GM23338 (cell line): ENCODE measurements around the gene ZNF891. TPM values are rescaled to one million over a fixed set of nuclear protein-coding genes. Genes with fewer than 3 reads are reported as not detected.

ENCODE experiments used
- ATAC-seq: fragments of 200-7000 bp; cut with Tn5 transposase; 3 replicates; pipeline ENCODE4 v1.9.1; 2020
- DNase-seq: peaks from one replicate; pipeline ENCODE4 v3.0.0-alpha.2; 2015; ENCODE audit warnings: low spot score
- H2AFZ ChIP-seq: fragments of 200-600 bp; sonication (generic); 2 replicates; pipeline ENCODE4 v1.8.0; 2016; ENCODE audit warnings: antibody characterized with exemption, mild to moderate bottlenecking, moderate library complexity
- H3F3A ChIP-seq: fragments of 200-600 bp; sonication (generic); replicated peaks from 2 replicates; pipeline ENCODE4 v1.8.0; 2017; ENCODE audit warnings: antibody characterized with exemption, mixed run types, low read depth
- H3K27ac ChIP-seq: fragments of 200-600 bp; sonication (generic); 2 replicates; pipeline ENCODE4 v1.6.1; 2016; ENCODE audit warnings: low read depth
- H3K27me3 ChIP-seq: fragments of 200-600 bp; sonication (generic); 2 replicates; pipeline ENCODE4 v1.8.0; 2016; ENCODE audit warnings: mild to moderate bottlenecking, mixed run types, moderate library complexity; ENCODE audit not compliant: insufficient read depth
- H3K36me3 ChIP-seq: fragments of 200-600 bp; sonication (generic); 2 replicates; pipeline ENCODE4 v1.8.0; 2016; ENCODE audit warnings: mild to moderate bottlenecking; ENCODE audit not compliant: insufficient read depth
- H3K4me1 ChIP-seq: fragments of 200-600 bp; sonication (generic); 2 replicates; pipeline ENCODE4 v1.8.0; 2016; ENCODE audit warnings: mild to moderate bottlenecking, moderate library complexity; ENCODE audit not compliant: insufficient read depth
- H3K4me2 ChIP-seq: fragments of 200-600 bp; sonication (generic); 2 replicates; pipeline ENCODE4 v1.7.1; 2017; ENCODE audit warnings: mixed run types
- H3K4me3 ChIP-seq: fragments of 200-600 bp; sonication (generic); 2 replicates; pipeline ENCODE4 v1.6.1; 2016; ENCODE audit warnings: mixed run types
- H3K79me2 ChIP-seq: fragments of 200-600 bp; sonication (generic); replicated peaks from 2 replicates; pipeline ENCODE4 v1.8.0; 2017; ENCODE audit warnings: mild to moderate bottlenecking; ENCODE audit not compliant: insufficient read depth
- H3K9me2 ChIP-seq: fragments of 200-600 bp; sonication (generic); 2 replicates; pipeline ENCODE4 v1.8.0; 2017; ENCODE audit not compliant: insufficient read depth
- H4K20me1 ChIP-seq: fragments of 200-600 bp; sonication (generic); replicated peaks from 2 replicates; pipeline ENCODE4 v1.8.0; 2017; ENCODE audit warnings: mild to moderate bottlenecking; ENCODE audit not compliant: insufficient read depth
- H3K27ac Mint-ChIP-seq: 2 replicates; pipeline ENCODE4 v1.8.0; 2020; ENCODE audit warnings: inconsistent platforms, mild to moderate bottlenecking, moderate library complexity, mixed read lengths
- H3K27me3 Mint-ChIP-seq: 3 replicates; pipeline ENCODE4 v1.8.0; 2022; ENCODE audit warnings: low read depth, mild to moderate bottlenecking, moderate library complexity, mixed read lengths, inconsistent platforms; ENCODE audit not compliant: insufficient read depth, poor library complexity
- H3K36me3 Mint-ChIP-seq: 3 replicates; pipeline ENCODE4 v1.8.0; 2021; ENCODE audit warnings: low read depth, mild to moderate bottlenecking, inconsistent platforms, moderate library complexity, mixed read lengths
- H3K4me1 Mint-ChIP-seq: 3 replicates; pipeline ENCODE4 v1.8.0; 2020; ENCODE audit warnings: mild to moderate bottlenecking, inconsistent platforms, mixed read lengths
- H3K4me3 Mint-ChIP-seq: 3 replicates; pipeline ENCODE4 v1.8.0; 2021; ENCODE audit warnings: moderate library complexity, mild to moderate bottlenecking, inconsistent platforms, mixed read lengths
- H3K9me3 Mint-ChIP-seq: 3 replicates; pipeline ENCODE4 v1.8.0; 2020; ENCODE audit warnings: moderate library complexity, mild to moderate bottlenecking, inconsistent platforms, mixed read lengths
- CREB1 ChIP-seq: fragments of 250-450 bp; sonication (Bioruptor Pico); IDR thresholded peaks from 2 replicates; pipeline ENCODE4 v1.5.0; 2020; ENCODE audit warnings: low read depth, mild to moderate bottlenecking, moderate library complexity
- CTCF ChIP-seq, 2 experiments: fragments of 200-600 bp in 1 of 2; sonication (generic) in 1 of 2; conservative IDR thresholded peaks; 2 replicates each; pipeline versions ENCODE4 v1.5.1 to v1.6.1; 2016 to 2017; ENCODE audit warnings: antibody characterized with exemption in 2 of 2, low read depth in 2 of 2, mild to moderate bottlenecking in 2 of 2, moderate library complexity in 1 of 2
- ETS1 ChIP-seq: IDR thresholded peaks from 2 replicates; pipeline ENCODE4 v1.6.1; 2016; ENCODE audit warnings: antibody characterized with exemption
- EZH2 ChIP-seq: fragments of 200-600 bp; sonication (generic); IDR thresholded peaks from one replicate; pipeline ENCODE4 v1.8.0; 2017; ENCODE audit warnings: antibody characterized with exemption, mild to moderate bottlenecking, low read depth; ENCODE audit not compliant: unreplicated experiment
- EZH2phosphoT487 ChIP-seq: fragments of 200-600 bp; sonication (generic); IDR thresholded peaks from one replicate; pipeline ENCODE4 v1.8.1; 2018; ENCODE audit warnings: antibody characterized with exemption; ENCODE audit not compliant: unreplicated experiment
- JUNB ChIP-seq: IDR thresholded peaks from one replicate; pipeline ENCODE4 v1.6.1; 2016; ENCODE audit warnings: antibody characterized with exemption; ENCODE audit not compliant: unreplicated experiment
- NANOG ChIP-seq: IDR thresholded peaks from 2 replicates; pipeline ENCODE4 v1.6.1; 2016; ENCODE audit warnings: antibody characterized with exemption, borderline replicate concordance
- POLR2AphosphoS5 ChIP-seq: IDR thresholded peaks from 2 replicates; pipeline ENCODE4 v1.6.1; 2016; ENCODE audit warnings: antibody characterized with exemption, low read depth
- REST ChIP-seq: IDR thresholded peaks from one replicate; pipeline ENCODE4 v1.6.1; 2018; ENCODE audit warnings: antibody characterized with exemption; ENCODE audit not compliant: unreplicated experiment
- STAT1 ChIP-seq: IDR thresholded peaks from one replicate; pipeline ENCODE4 v1.6.1; 2016; ENCODE audit warnings: antibody characterized with exemption; ENCODE audit not compliant: unreplicated experiment
- ZNF114 ChIP-seq: fragments of 250-450 bp; sonication (Bioruptor Pico); IDR thresholded peaks from 2 replicates; pipeline ENCODE4 v1.5.0; 2020; ENCODE audit warnings: mild to moderate bottlenecking, moderate library complexity
- ZNF331 ChIP-seq: fragments of 250-450 bp; sonication (Bioruptor Pico); IDR thresholded peaks from 2 replicates; pipeline ENCODE4 v1.5.0; 2020; ENCODE audit warnings: low read depth, mild to moderate bottlenecking, moderate library complexity
- ZNF462 ChIP-seq: fragments of 250-450 bp; sonication (Bioruptor Pico); IDR thresholded peaks from 2 replicates; pipeline ENCODE4 v1.5.0; 2020; ENCODE audit warnings: mild to moderate bottlenecking, moderate library complexity
- polyA plus RNA-seq: library from polyadenylated mRNA; unstranded; fragments of >200 nt; fragmentation: Nextera tagmentation; extraction: Ambion mirVana; gene quantifications from 2 replicates; pipeline ENCODE4 v1.2.1, GENCODE V29; 2016
- total RNA-seq: library from RNA; depleted of rRNA; stranded (reverse); fragments of >200 nt; shearing (Covaris generic); gene quantifications from 2 replicates; pipeline ENCODE4 v1.2.3, GENCODE V29; 2014

Gene ZNF891
- total and polyA plus RNA-seq, 2 experiments from 2014 or later: 1.8 to 5.4 TPM

GRCh38 chr12:133108150-133108549, 21.9 kb downstream of the ZNF891 start:
- H3K79me2 ChIP-seq: peaks cover 15% of the 10 kb centered on the region; the same call in 1 of the 2 replicates
- H4K20me1 ChIP-seq: no peaks in the 10 kb centered on the region
- H3F3A ChIP-seq: no peaks in the 10 kb centered on the region
- DNase-seq: no peak
- H3K4me3 ChIP-seq: no peak overlapping the region
- no peak overlapping the region for H2AFZ ChIP-seq
- Mint-ChIP-seq H3K9me3 (peaks cover 96% of the 10 kb centered on the region), H3K36me3 (peaks cover 96% of the 10 kb centered on the region), H3K27me3 (peaks cover 4% of the 10 kb centered on the region), H3K27ac (no peak overlapping the region), H3K4me1 (no peaks in the 10 kb centered on the region), H3K4me3 (no peak overlapping the region)
- H3K27me3 ChIP-seq: no peaks in the 10 kb centered on the region
- H3K9me2 ChIP-seq: no peaks in the 10 kb centered on the region
- ATAC-seq: no peak
- H3K4me1 ChIP-seq: no peaks in the 10 kb centered on the region
- no peak overlapping the region for H3K4me2 ChIP-seq
- no peak overlapping the region for H3K27ac ChIP-seq
- TF ChIP-seq ETS1 (no peak), ZNF331 (CRISPR knock-in tag) (no peak), EZH2 (no peak), REST (no peak), ZNF114 (CRISPR knock-in tag) (no peak), JUNB (no peak), CTCF (conservative IDR thresholded peaks at IDR 0.05; ENCODE audit: low read depth in 2 of 2) (no peak), POLR2AphosphoS5 (no peak), NANOG (no peak), ZNF462 (no peak), STAT1 (no peak), CREB1 (no peak), EZH2phosphoT487 (no peak)
- H3K36me3 ChIP-seq: peaks cover 79% of the 10 kb centered on the region
